OCI-LY7 (cell line): Measurements from ENCODE around the gene KCTD4.

Experiments
- CTCF ChIP-seq: fragments of 200-600 bp; sonication (generic); conservative IDR thresholded peaks from 2 replicates; pipeline ENCODE4 v1.5.1; 2014; ENCODE audit warnings: mild to moderate bottlenecking, antibody characterized with exemption, low read length, moderate library complexity, mixed read lengths
- EZH2phosphoT487 ChIP-seq: fragments of 200-600 bp; sonication (generic); IDR thresholded peaks from 2 replicates; pipeline ENCODE4 v1.6.1; 2018; ENCODE audit warnings: low read depth, borderline replicate concordance, mild to moderate bottlenecking, mixed run types, antibody characterized with exemption, low read length, moderate library complexity, mixed read lengths

- TF ChIP-seq CTCF (no peak), EZH2phosphoT487 (no peak)
These were observed 27.2 kb upstream of the KCTD4 start for GRCh38 chr13:45228002-45228401.
